Cardiac fibroblast (primary cell): Measurements from ENCODE around the gene COA1.
"Not testable (repeated sequence)": the region's sequence is repeated elsewhere in the genome, so short reads cannot be mapped to it uniquely, and the experiment has no call there.

Experiments
- DNase-seq, 2 donors: peaks; one replicate each; pipeline versions ENCODE4 v3.0.0 to v3.0.0-alpha.2; 2010; ENCODE audit warnings: low read depth in 2 of 2
- H3K4me3 ChIP-seq, 2 donors: replicated peaks in 1 of 2; 1 replicate in 1 of 2; 2 replicates in 1 of 2; pipeline ENCODE4 v1.5.1; 2011; ENCODE audit warnings: low read depth in 2 of 2, low read length in 2 of 2, mild to moderate bottlenecking in 2 of 2, moderate library complexity in 1 of 2
- CTCF ChIP-seq: IDR thresholded peaks from one replicate; pipeline ENCODE4 v1.5.1; 2011; ENCODE audit warnings: low read depth, mild to moderate bottlenecking, low read length, inconsistent platforms

The COA1 gene

DNA sequence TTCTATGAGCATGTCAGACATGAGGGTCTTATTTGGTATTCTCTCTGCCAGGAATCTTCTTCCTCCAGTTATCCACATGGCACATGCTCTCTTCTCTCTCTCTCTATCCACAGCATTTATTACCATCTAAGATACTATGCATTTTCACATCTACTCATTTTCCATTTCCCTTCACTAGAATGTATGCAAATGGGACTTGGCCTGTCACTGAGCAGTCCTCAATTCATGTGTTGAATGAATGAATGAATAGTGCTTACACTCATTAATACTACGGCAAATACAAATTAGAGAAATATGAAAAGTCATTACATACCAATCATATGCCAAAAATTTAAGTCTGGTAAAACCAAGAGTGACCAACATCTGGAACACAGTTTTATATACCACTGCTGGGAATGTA, 34.0 kb downstream of the COA1 start:
- no peak for TF ChIP-seq CTCF
- no peak for DNase-seq
- no peak overlapping the region for H3K4me3 ChIP-seq

GRCh38 chr7:43694399-43694748, 34.9 kb downstream of the COA1 start:
- H3K4me3 ChIP-seq, result no peak overlapping the region
- peak; percentile 79 to 87 for DNase-seq
- no peak for TF ChIP-seq CTCF

DNA sequence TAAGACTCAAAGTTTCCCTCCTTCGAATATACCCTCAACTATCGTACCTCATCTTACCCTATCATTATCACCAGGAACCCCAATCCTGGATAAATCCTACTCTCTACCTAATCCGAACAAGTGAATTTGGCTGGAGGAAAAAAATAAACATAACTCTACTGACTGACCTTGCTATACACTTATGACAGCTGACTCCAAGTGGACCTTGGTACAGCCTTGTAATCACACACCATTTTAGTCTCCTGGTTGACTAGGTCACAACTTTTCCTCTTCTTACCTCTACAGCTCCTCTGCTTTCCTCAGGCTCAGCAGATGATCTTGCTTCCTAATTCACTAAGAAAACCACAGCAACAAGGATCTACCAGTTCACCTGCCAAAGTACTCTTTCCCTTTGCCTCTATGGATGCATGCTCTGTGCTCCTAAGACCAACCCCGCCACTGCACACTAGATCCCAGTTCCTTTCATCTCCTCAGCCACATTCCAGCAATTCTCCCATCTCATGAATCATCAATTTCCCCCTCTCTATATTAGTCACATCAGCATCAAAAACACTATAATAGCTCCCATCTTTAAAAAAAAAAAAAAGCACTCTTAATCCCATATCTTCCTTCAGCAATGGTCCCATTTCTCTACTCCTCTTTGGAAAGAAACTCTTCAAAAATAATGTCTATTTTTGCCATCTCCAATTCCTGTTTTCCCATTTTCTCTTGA, 35.5 kb downstream of the COA1 start:
- peak; percentile 41 to 75 for DNase-seq
- no peak overlapping the region for H3K4me3 ChIP-seq
- TF ChIP-seq CTCF, result no peak

GRCh38 chr7:43692582-43693373, 36.5 kb downstream of the COA1 start:
- no peak overlapping the region for H3K4me3 ChIP-seq
- TF ChIP-seq CTCF, result no peak
- no peak for DNase-seq

- DNase-seq, result no peak
- H3K4me3 ChIP-seq, result no peak overlapping the region
- no peak for TF ChIP-seq CTCF
These were observed 37.7 kb downstream of the COA1 start for GRCh38 chr7:43691611-43692010.

DNA sequence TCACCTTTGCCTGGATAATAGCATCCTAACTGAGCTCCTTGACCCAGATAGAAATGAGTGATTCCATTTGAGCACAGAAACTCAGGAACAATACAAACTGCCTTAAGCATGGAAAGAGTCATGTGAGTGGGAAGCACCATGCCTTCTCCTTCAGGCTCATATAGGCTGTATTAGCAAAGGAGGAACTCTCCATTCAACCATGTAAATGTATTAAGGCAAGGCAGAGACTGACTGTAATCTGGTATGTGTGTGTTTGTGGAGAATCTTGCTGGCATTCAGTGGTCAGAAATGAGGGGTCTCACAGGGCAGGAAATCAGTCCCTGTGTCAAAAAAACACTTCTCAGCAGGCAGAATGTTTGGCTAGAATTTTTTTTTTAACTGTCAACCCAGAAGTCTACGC, 40.2 kb downstream of the COA1 start:
- no peak for TF ChIP-seq CTCF
- DNase-seq, result no peak
- no peak overlapping the region for H3K4me3 ChIP-seq

- not testable (repeated sequence) for DNase-seq, H3K4me3 ChIP-seq
These were observed 41.5 kb downstream of the COA1 start for GRCh38 chr7:43687866-43688265.
